NCI-H526 treated with DMSO at 0.1 percent for 48 hours (cell line): ENCODE results near the gene PUS7L.
A peak's percentile ranks its signal among the peaks of the same experiment; 100 is the strongest.
"Not testable (repeated sequence)": the region's sequence is repeated elsewhere in the genome, so short reads cannot be mapped to it uniquely, and the experiment has no call there.

Source experiments
- DNase-seq: peaks from one replicate; lab custom pipeline; 2025; lab: John Stamatoyannopoulos, UW

The PUS7L gene, protein sequence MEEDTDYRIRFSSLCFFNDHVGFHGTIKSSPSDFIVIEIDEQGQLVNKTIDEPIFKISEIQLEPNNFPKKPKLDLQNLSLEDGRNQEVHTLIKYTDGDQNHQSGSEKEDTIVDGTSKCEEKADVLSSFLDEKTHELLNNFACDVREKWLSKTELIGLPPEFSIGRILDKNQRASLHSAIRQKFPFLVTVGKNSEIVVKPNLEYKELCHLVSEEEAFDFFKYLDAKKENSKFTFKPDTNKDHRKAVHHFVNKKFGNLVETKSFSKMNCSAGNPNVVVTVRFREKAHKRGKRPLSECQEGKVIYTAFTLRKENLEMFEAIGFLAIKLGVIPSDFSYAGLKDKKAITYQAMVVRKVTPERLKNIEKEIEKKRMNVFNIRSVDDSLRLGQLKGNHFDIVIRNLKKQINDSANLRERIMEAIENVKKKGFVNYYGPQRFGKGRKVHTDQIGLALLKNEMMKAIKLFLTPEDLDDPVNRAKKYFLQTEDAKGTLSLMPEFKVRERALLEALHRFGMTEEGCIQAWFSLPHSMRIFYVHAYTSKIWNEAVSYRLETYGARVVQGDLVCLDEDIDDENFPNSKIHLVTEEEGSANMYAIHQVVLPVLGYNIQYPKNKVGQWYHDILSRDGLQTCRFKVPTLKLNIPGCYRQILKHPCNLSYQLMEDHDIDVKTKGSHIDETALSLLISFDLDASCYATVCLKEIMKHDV

GRCh38 chr12:43758728-43759563 lies at the start of gene PUS7L, which contains the start of gene IRAK4:
Gene PUS7L, minus strand, starts transcription at chr12:43758790. Its CDS starts 3,545 bp downstream, at chr12:43755245.
Gene IRAK4, plus strand, starts transcription at chr12:43758951. Its CDS starts 9,161 bp downstream, at chr12:43768112.
- DNase-seq: peak; percentile 94

- DNase-seq: no peak
Observed at GRCh38 chr12:43807386-43807785, 48.8 kb upstream of the PUS7L start.

DNA sequence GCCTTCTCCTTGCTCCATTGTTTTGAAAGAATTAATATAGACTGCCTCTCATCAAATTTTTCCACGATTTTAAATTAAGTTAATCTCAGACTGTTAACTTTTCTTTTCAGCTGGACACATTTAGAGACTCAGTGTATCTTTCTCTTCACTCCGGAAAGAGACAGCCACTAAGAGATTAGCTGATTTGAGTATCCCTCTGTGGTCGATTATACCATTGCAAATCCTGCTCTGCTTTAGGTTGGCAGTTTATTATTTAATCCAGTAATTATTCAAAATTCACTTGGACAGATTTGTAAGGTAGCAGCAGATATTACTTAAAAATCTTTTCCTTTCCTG lies 48.1 kb upstream of the PUS7L start:
- no peak for DNase-seq

DNA sequence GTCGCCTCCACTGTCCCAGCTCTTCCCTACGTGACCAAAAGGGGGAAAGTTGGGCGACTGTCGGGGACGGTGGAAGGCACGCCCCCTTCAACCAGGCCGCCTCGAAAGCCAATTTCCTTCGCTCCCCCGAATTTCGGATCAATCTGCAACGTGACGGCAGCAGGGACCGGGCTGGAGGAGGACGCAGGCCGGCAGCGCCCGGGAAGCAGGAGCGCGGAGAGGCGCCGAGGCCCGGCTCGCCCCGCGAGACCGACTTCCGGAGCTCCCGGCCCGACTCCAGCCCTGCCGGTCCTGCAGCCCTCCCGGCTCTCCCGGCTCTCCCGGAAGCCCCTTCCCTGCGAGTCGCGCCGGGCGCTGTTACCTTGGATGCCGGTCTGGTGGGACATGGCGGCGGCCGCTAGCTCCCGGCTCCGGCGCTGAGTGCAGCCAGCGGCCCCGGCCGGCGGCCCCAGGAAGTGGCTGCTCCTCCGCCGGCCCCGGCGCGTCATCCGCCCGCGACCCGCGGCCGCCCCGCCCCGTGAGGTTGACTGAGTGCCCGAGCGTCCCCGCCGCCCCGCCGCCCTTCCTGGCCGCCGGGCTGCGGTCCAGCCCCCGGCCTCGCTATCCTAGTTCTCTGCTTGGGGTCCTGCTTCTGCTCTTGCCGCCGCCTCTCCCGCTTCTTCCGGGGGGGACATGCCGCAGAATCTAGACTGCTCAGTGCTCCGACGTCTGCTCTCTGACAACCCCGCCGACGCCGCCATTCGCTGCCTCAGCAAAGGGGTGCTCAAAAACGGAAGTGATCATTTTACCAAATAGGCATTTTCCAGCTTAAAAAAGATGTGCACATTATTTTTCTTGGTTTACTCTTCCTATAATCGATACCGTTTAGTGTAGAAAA lies 47.5 kb upstream of the PUS7L start, which contains the start of gene TWF1:
TSS of gene TWF1 (minus strand) at position 458 of the 877 bp plus-strand sequence. CDS start at position 386, 72 bp downstream.
- DNase-seq: peak; percentile 75

DNA sequence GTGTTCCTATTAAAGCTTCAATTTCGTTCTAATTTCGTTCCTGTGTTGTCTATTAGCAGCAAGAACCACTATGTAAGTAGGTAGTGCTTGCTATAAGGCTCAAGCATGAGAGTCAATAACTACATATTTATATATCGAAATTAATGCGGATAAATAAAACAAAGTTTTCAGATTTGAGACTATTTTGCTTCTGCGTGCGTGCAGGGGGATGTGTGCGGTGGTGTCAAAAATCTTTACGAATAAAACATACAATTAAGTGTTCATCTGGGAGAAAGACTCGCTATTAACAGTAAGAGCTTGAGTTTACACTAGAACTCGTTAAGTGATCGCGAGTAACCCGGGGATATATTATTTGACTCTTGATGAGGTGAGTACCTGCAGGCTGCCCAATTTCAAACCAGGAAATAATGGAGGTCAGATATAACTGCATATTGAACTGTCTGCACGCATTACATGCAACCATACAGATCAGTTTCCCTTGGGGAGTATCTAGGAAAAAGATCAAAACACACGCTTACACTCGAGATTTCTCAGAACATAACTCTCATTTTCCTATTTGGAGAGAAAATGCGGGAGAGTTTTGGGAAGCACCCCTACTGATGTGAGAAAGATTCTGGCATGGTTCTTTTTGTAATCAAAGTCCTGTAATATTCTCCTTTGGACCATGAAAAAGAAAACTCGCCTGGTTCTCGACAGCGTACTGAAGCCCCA lies 46.7 kb upstream of the PUS7L start:
- DNase-seq: peak; percentile 60

GRCh38 chr12:43797561-43798217 lies 39.1 kb upstream of the PUS7L start:
- no peak for DNase-seq

GRCh38 chr12:43795716-43796280 lies 37.2 kb upstream of the PUS7L start:
- no peak for DNase-seq

GRCh38 chr12:43789941-43790340 lies 31.4 kb upstream of the PUS7L start:
- DNase-seq: no peak

DNA sequence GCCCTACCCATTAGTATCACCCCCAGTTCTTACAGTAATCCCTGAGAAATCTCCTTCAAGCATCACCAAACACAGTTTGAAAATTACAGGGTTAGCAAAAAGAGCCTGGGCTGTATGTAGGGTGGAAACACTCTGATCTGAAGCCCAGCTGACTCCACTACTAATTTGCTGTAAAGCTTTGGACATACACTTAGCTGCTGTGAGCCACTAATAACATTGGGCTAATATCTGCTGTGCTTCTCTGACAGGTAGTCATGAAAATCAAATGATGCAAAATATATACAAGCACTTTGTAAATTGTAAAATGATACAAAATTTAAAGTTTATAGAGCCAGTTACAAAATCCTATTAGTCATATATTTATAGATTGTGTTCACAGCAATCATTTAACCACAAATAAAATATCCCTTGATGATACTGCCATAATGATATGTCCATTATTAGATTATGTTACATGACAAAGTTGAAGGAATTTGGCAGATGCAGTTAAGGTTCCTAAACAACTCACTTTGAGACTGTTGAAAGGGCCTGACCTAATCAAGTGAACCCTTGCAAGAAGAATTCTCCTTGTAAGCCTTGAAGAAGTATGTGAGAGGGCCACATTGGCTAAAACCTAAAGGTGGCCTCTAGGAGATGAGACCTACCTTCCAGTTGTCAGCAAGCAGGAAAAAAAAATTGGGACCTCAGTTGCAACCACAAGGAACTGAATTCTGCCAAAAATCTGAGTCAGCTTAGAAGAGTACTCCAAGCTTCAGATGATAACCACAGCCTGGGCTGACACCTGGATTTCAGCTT lies 28.5 kb upstream of the PUS7L start:
- no peak for DNase-seq

DNA sequence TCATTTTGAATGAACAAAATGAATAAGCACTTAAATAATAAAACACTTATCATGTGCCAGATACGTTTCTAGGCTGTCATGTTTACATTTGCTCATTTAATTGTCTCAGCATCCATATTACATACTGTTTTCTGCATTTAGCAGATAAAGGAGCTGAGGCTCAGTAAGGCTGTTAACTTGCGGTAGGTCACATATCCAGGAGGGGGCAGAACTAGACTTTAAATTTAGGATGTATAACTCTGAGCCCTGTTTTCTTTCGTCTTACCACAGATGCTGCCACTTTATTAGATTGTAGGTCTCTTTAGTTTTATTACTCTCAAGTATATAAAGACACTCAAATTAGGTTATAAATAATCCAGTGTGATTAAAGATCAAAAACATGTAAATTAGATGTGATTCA lies 17.9 kb upstream of the PUS7L start:
- peak; percentile 17 for DNase-seq

DNA sequence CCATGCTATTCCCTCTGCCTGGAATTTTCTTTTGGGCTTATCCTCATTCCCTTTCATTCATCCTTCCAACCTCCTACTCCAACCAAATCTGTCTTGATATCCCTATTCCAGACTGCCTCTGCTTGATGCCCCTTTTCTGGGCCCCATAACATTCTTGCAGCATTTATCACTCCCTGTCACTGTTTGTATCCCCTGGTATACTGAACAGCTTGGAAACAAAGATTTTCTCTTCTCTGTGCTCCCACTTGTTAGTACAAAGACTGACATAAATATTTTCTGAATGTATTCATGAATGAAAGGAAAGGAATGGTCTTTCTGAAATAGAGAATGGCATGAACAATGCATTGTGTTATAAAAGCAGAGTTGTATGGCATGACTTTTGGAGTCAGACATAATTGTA lies 7.7 kb upstream of the PUS7L start:
- no peak for DNase-seq

DNA sequence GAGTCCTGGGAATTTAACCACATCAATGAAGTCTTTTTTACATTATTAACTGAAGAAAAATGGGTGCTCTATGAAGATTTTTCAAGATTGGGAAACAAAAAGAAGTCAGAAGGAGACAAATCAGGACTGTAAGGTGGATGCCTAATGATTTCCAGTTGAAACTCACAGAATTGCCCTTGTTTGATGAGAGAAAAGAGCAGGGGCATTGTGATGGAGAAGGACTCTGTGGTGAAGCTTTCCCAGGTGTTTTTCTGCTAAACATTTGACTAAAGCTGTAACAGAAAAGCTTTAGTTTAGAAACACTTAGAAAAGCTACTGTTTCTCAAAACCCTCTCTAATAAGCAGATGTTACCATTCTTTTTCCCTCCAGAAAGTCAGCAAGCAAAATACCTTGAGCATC lies 5.9 kb upstream of the PUS7L start:
- no peak for DNase-seq

DNA sequence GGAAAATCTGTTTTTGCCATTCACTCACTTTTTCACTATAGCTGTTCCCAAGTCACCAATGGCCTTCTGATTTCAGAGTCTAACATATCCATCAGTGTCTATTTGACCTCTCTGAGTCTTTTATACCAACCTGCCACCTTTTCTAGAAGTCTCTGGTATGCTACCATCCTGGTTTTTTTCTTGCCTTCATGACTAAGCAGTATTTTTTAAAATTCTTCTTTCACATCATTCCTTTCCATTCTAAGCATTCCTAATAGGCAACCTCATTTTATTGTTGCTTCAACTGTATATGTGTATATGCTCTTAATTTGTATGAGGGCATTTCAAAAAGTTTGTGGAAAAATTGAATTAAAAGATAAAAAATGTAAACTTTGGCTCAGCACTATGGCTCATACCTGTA lies 5.2 kb upstream of the PUS7L start:
- no peak for DNase-seq

DNA sequence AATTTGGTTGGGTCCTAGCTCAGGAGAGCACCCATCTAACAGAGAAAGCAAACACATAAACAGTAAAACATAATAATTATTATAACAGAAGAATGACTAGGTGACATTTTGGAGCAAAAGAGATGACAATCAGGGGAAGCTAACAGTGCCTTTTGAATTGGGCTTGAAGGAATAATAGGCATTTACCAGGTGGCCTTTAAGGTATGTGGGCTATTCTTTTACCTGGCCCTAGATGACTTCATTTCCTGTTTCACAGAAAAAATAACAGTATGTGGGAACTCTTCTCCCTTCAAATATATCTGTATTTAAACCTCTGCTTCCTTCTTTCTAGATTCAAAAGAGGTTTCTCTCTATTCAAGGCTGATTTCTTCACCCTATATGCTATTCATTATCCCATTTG lies 4.0 kb upstream of the PUS7L start:
- no peak for DNase-seq

- no peak for DNase-seq
Observed at GRCh38 chr12:43761500-43761899, 2.9 kb upstream of the PUS7L start.

DNA sequence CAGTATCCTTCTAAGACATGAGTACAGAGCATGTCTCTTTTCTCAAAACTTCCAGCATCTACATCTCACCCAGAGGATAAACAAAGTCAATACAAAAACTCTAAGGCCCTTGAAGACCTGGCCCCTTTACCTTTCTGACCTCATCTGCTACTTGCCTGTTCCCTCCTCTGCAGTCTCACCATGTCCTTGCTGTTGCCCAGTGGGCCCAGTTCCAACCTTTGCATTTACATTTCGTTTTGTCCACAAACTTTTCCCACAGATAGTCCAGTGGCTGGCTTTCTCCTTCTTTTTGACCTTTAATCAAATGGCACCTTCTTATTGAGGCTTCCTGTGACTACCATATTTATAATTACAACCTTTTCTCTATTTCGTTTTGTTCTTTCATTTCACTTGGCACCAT lies 1.8 kb upstream of the PUS7L start:
- DNase-seq: no peak

- no peak for DNase-seq
Observed at GRCh38 chr12:43758247-43758727, 303 bp downstream of the PUS7L start.

- DNase-seq: no peak
Observed at GRCh38 chr12:43754015-43754414, 4.6 kb downstream of the PUS7L start.

GRCh38 chr12:43751360-43751759 lies 7.2 kb downstream of the PUS7L start:
- DNase-seq: not testable (repeated sequence)
